Placental pericyte (primary cell): ENCODE data around the gene GRIN3B. TPM values are rescaled to one million over a fixed set of nuclear protein-coding genes. Genes with fewer than 3 reads are reported as not detected.

Experiments used
- small RNA-seq: library from RNA; depleted of rRNA; stranded (forward); fragments of <200 nt; gene quantifications from one replicate; pipeline ENCODE3, GENCODE V24; 2012; ENCODE audit warnings: low replicate concordance
- total RNA-seq: library from RNA; depleted of rRNA; stranded (reverse); fragments of >200 nt; gene quantifications from 2 replicates; pipeline ENCODE4 v1.2.3, GENCODE V29; 2012

The GRIN3B gene
- total RNA-seq: 0.14 and 0.66 TPM in 2 replicates

GRCh38 chr19:1000095-1000494 lies at the start of gene GRIN3B:
TSS of gene GRIN3B (plus strand) at chr19:1000419. CDS start at chr19:1000438, 19 bp downstream.

GRCh38 chr19:984165-984967 lies 15.9 kb upstream of the GRIN3B start, which contains the start of gene WDR18:
TSS of gene WDR18 (plus strand) at chr19:984345. CDS start at chr19:984354, 9 bp downstream.

GRCh38 chr19:1020868-1021425 lies 20.7 kb downstream of the GRIN3B start, which contains the start of gene TMEM259:
TSS of gene TMEM259 (minus strand) at chr19:1021123. CDS start at chr19:1020996, 127 bp downstream.

GRCh38 chr19:1025960-1026782 lies 26.0 kb downstream of the GRIN3B start, which contains the start of gene CNN2:
TSS of gene CNN2 (plus strand) at chr19:1026608. CDS start at chr19:1026662, 54 bp downstream.

GRCh38 chr19:1039646-1040475 lies 39.6 kb downstream of the GRIN3B start, which contains the start of gene ABCA7:
TSS of gene ABCA7 (plus strand) at chr19:1040107. CDS start at chr19:1041362, 1,255 bp downstream.

Small RNA genes within 50 kb of the gene (small RNA-seq; reads per million reads assigned to genes)
- gene RNU6-2: 5.6 reads per million, percentile 89 among the genes with 10 or more reads in this experiment

Other genes starting within 250 kb of the GRIN3B start
- gene MISP, start 249.3 kb upstream of the GRIN3B start, total RNA-seq: 0.14 and 0.22 TPM in 2 replicates
- 117 and 262 TPM in 2 replicates for gene PTBP1, start 203.0 kb upstream of the GRIN3B start, total RNA-seq
- gene PLPPR3, start 178.5 kb upstream of the GRIN3B start, total RNA-seq: 0.22 TPM in 1 of 2 replicates, not detected in the other
- gene AZU1, start 172.6 kb upstream of the GRIN3B start, total RNA-seq: not detected in 2 replicates
- not detected in 2 replicates for gene PRTN3, start 159.4 kb upstream of the GRIN3B start, total RNA-seq
- not detected in 2 replicates for gene ELANE, start 148.1 kb upstream of the GRIN3B start, total RNA-seq
- gene CFD, start 140.8 kb upstream of the GRIN3B start, total RNA-seq: 2.4 and 62.4 TPM in 2 replicates
- 45.8 and 58.6 TPM in 2 replicates for gene MED16, start 107.2 kb upstream of the GRIN3B start, total RNA-seq
- not detected in 2 replicates for gene RNU6-9, start 106.9 kb upstream of the GRIN3B start, total RNA-seq
- gene R3HDM4, start 87.2 kb upstream of the GRIN3B start, total RNA-seq: 32.2 and 41.9 TPM in 2 replicates
- 0.14 TPM in 1 of 2 replicates, not detected in the other for gene KISS1R, start 83.1 kb upstream of the GRIN3B start, total RNA-seq
- gene ARID3A, start 74.4 kb upstream of the GRIN3B start, total RNA-seq: 83.9 and 112 TPM in 2 replicates
- gene WDR18, start 16.1 kb upstream of the GRIN3B start, total RNA-seq: 55.7 and 58.2 TPM in 2 replicates
- gene TMEM259, start 20.7 kb downstream of the GRIN3B start, total RNA-seq: 119 and 132 TPM in 2 replicates
- not detected in 2 replicates for gene RNU6-2, start 21.1 kb downstream of the GRIN3B start, total RNA-seq
- gene CNN2, start 26.2 kb downstream of the GRIN3B start, total RNA-seq: 541 and 553 TPM in 2 replicates
- gene ABCA7, start 39.7 kb downstream of the GRIN3B start, total RNA-seq: 18.0 and 19.0 TPM in 2 replicates
- 1.7 and 3.5 TPM in 2 replicates for gene ARHGAP45, start 66.7 kb downstream of the GRIN3B start, total RNA-seq
- gene POLR2E, start 95.0 kb downstream of the GRIN3B start, total RNA-seq: 111 and 123 TPM in 2 replicates
- gene GPX4, start 103.6 kb downstream of the GRIN3B start, total RNA-seq: 150 and 588 TPM in 2 replicates
- 58.4 and 77.7 TPM in 2 replicates for gene SBNO2, start 173.8 kb downstream of the GRIN3B start, total RNA-seq
- 107 and 110 TPM in 2 replicates for gene STK11, start 205.4 kb downstream of the GRIN3B start, total RNA-seq
- 5.7 and 6.8 TPM in 2 replicates for gene CBARP, start 237.6 kb downstream of the GRIN3B start, total RNA-seq
- 17.2 and 25.2 TPM in 2 replicates for gene ATP5F1D, start 241.3 kb downstream of the GRIN3B start, total RNA-seq
- gene MIDN, start 248.2 kb downstream of the GRIN3B start, total RNA-seq: 28.2 TPM in 2 replicates